Measurements from ENCODE around the gene THAP12. TPM values are rescaled to one million over a fixed set of nuclear protein-coding genes. Genes with fewer than 3 reads are reported as not detected.
"Not testable (repeated sequence)": the region's sequence is repeated elsewhere in the genome, so short reads cannot be mapped to it uniquely, and the experiment has no call there.

Gene THAP12
- total RNA-seq, 1 donor from 2014 or later = 77.8 TPM

- H3K9me3 Mint-ChIP-seq = peaks cover 2% of the 10 kb centered on the region
- intact Hi-C loops (cut with micrococcal nuclease) = no loop called here
- H3K36me3 Mint-ChIP-seq (ENCODE audit: low read depth) = no peaks in the 10 kb centered on the region
- peaks cover 10% of the 10 kb centered on the region for H3K27me3 Mint-ChIP-seq
- H3K4me1 Mint-ChIP-seq = peaks cover 3% of the 10 kb centered on the region
- H3K27ac Mint-ChIP-seq = no peak overlapping the region
- H3K4me3 Mint-ChIP-seq = no peak overlapping the region
- DNase-seq = no peak
Observed at GRCh38 chr11:76329084-76329648, 51.8 kb downstream of the THAP12 start.

GRCh38 chr11:76327756-76328388 lies 53.1 kb downstream of the THAP12 start:
- H3K27me3 Mint-ChIP-seq = peaks cover 22% of the 10 kb centered on the region

GRCh38 chr11:76327202-76327601 lies 53.7 kb downstream of the THAP12 start:
- DNase-seq = no peak
- Mint-ChIP-seq H3K36me3 (ENCODE audit: low read depth) (no peaks in the 10 kb centered on the region), H3K4me1 (peaks cover 17% of the 10 kb centered on the region), H3K27me3 (peaks cover 29% of the 10 kb centered on the region), H3K4me3 (no peak overlapping the region), H3K27ac (no peak overlapping the region), H3K9me3 (no peaks in the 10 kb centered on the region)
- intact Hi-C loops (cut with micrococcal nuclease) = no loop called here

More at GRCh38 chr11:76327756-76328388, 53.1 kb downstream of the THAP12 start:
- Mint-ChIP-seq H3K27ac (no peak overlapping the region), H3K4me3 (no peak overlapping the region), H3K4me1 (peaks cover 12% of the 10 kb centered on the region), H3K36me3 (ENCODE audit: low read depth) (no peaks in the 10 kb centered on the region), H3K9me3 (no peaks in the 10 kb centered on the region)
- intact Hi-C loops (cut with micrococcal nuclease) = no loop called here
- no peak for DNase-seq

DNA sequence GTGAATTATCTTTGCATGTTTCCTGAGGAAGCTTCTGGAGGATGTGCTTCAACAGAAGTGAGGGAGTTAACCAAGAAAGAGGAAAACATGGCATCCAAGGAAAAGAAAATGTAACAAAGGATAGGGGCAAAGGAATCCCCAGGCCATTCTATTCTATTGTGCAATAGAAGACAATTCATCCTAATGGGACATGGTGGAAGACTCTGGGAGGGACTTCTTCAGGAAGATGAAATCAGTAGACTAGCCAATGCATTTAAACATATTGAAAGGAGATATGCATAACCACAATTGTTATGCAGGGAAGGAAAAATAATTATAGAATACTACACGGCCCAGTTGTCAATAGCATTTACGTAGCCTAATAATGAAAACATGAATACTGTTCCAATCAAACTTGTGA lies 55.7 kb downstream of the THAP12 start:
- Mint-ChIP-seq H3K4me1 (peaks cover 17% of the 10 kb centered on the region), H3K9me3 (no peaks in the 10 kb centered on the region), H3K36me3 (ENCODE audit: low read depth) (no peaks in the 10 kb centered on the region), H3K27me3 (peaks cover 44% of the 10 kb centered on the region), H3K4me3 (no peak overlapping the region), H3K27ac (no peak overlapping the region)
- DNase-seq = no peak
- intact Hi-C loops (cut with micrococcal nuclease) = no loop called here

- no peaks in the 10 kb centered on the region for H3K36me3 Mint-ChIP-seq (ENCODE audit: low read depth)
- H3K27ac Mint-ChIP-seq = no peak overlapping the region
- intact Hi-C loops (cut with micrococcal nuclease) = no loop called here
- DNase-seq = no peak
- H3K4me1 Mint-ChIP-seq = peaks cover 17% of the 10 kb centered on the region
- H3K4me3 Mint-ChIP-seq = no peak overlapping the region
- no peaks in the 10 kb centered on the region for H3K9me3 Mint-ChIP-seq
- peaks cover 53% of the 10 kb centered on the region for H3K27me3 Mint-ChIP-seq
Observed at GRCh38 chr11:76323804-76324203, 57.1 kb downstream of the THAP12 start.

GRCh38 chr11:76323375-76323774 lies 57.6 kb downstream of the THAP12 start:
- H3K27ac Mint-ChIP-seq; H3K4me3 Mint-ChIP-seq; intact Hi-C loops (cut with micrococcal nuclease); DNase-seq; H3K36me3 Mint-ChIP-seq (ENCODE audit: low read depth); H3K9me3 Mint-ChIP-seq: not testable (repeated sequence)
- peaks cover 17% of the 10 kb centered on the region for H3K4me1 Mint-ChIP-seq
- H3K27me3 Mint-ChIP-seq = peaks cover 54% of the 10 kb centered on the region

DNA sequence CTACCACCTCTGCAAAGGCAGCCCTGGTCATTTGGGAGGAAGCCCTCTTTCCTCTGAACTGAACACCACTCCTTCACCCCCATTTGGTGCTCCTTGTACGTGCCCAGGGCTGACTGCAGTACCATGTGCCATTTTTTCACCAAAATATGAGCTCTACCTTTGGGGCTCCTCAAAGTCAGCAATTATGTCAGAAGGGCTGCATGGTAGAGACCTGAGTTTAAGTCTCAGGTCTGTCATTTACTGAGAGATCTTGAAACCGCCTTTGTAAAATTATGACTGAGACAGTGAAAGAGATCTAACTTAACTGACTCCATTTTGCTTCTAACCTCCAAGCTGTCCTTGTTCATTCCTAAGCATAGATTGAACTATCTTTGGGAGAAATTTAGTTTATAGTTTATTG lies 58.0 kb downstream of the THAP12 start:
- Mint-ChIP-seq H3K27me3 (peaks cover 54% of the 10 kb centered on the region), H3K36me3 (ENCODE audit: low read depth) (no peaks in the 10 kb centered on the region), H3K4me3 (no peak overlapping the region), H3K27ac (peak overlapping the region; percentile 16), H3K9me3 (no peaks in the 10 kb centered on the region), H3K4me1 (peaks cover 17% of the 10 kb centered on the region)
- no peak for DNase-seq
- intact Hi-C loops (cut with micrococcal nuclease) = no loop called here

DNA sequence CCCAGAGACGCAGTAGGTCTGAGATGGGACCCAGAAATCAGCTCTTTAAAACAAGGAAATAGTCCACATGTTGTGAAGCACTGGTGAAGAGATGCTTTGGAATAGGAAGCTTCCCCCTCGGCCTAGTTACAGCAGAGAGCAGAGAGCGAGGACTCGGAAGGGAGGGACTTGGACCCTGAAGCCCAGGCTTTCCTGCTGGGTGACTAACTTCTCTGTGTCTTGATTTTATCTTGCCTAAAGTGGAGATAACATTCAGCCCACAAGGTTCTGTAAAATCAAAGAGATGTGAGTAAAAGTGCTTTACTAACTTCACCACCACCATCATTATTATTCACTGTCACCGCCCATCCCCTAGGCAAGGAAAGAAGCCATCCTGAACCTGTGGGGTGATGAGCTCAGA lies 58.4 kb downstream of the THAP12 start:
- H3K36me3 Mint-ChIP-seq (ENCODE audit: low read depth) = no peaks in the 10 kb centered on the region
- no peak overlapping the region for H3K27ac Mint-ChIP-seq
- no peak overlapping the region for H3K4me3 Mint-ChIP-seq
- peaks cover 54% of the 10 kb centered on the region for H3K27me3 Mint-ChIP-seq
- no peaks in the 10 kb centered on the region for H3K9me3 Mint-ChIP-seq
- intact Hi-C loops (cut with micrococcal nuclease) = no loop called here
- H3K4me1 Mint-ChIP-seq = peaks cover 17% of the 10 kb centered on the region
- no peak for DNase-seq

DNA sequence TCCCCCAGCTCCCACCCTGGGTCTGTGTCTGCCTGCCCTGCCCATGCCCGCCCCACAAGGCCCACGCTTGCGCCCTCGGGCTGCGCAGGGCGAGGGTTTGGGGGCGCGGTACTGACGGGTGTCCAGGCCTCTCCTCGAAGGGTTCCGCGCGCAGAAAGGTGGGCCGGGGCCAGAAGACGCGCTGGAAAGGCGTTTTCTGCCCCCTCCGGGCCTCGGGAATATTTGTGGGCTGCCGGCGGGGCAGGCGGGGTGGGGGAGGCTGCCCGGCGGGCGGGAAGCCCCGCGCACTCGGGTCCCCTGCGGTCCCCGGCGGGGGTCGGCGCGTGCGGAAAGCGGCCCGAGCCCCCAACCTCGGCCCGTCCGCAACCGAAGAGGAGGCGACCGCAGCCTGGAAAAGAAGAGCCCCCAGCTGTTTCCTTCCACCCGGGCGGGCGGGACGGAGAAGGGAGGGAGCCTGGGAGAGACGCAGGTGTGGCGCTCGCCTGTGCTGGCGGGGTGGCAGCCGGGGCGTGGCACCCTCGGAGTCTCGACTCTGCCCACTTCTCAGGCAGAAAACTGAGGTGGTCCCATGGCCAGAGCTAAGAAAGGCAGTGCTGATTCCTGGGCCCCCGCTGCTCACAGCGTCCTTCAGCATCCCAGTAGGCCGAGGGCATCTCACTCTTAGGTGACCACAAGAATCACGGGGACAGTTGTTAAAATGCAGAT lies 59.0 kb downstream of the THAP12 start:
- Mint-ChIP-seq H3K27me3 (peaks cover 54% of the 10 kb centered on the region), H3K9me3 (no peaks in the 10 kb centered on the region), H3K4me1 (peaks cover 14% of the 10 kb centered on the region), H3K27ac (no peak overlapping the region), H3K36me3 (ENCODE audit: low read depth) (no peaks in the 10 kb centered on the region), H3K4me3 (no peak overlapping the region)
- intact Hi-C loops (cut with micrococcal nuclease) = no loop called here
- no peak for DNase-seq

DNA sequence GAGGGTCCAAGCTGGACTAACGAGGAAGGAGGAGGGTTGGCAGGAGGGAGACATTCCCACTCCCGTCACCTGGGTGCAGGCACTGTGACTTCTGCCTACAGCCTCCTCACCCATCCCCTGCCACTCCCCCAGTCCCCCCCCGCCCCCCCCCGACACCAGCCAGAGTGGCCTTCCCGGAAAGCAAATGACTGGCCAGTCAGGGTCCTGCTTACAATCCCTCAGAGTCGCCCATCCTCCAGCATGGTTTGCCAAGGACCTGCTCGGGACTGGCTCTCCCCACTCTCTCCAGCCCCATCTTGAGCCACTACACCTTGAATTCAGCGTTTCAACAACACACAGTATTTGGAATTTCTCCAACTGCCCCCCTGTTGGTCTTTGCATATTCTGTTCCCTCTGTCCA lies 59.6 kb downstream of the THAP12 start:
- peaks cover 54% of the 10 kb centered on the region for H3K27me3 Mint-ChIP-seq
- no peak overlapping the region for H3K27ac Mint-ChIP-seq
- intact Hi-C loops (cut with micrococcal nuclease) = no loop called here
- no peaks in the 10 kb centered on the region for H3K36me3 Mint-ChIP-seq (ENCODE audit: low read depth)
- no peak for DNase-seq
- H3K4me1 Mint-ChIP-seq = peaks cover 14% of the 10 kb centered on the region
- no peaks in the 10 kb centered on the region for H3K9me3 Mint-ChIP-seq
- no peak overlapping the region for H3K4me3 Mint-ChIP-seq

GRCh38 chr11:76320929-76321328 lies 60.0 kb downstream of the THAP12 start:
- no peaks in the 10 kb centered on the region for H3K36me3 Mint-ChIP-seq (ENCODE audit: low read depth)
- no peak overlapping the region for H3K27ac Mint-ChIP-seq
- no peak for DNase-seq
- H3K4me3 Mint-ChIP-seq = no peak overlapping the region
- no peaks in the 10 kb centered on the region for H3K9me3 Mint-ChIP-seq
- H3K27me3 Mint-ChIP-seq = peaks cover 54% of the 10 kb centered on the region
- peaks cover 14% of the 10 kb centered on the region for H3K4me1 Mint-ChIP-seq
- intact Hi-C loops (cut with micrococcal nuclease) = no loop called here

GRCh38 chr11:76319798-76320197 lies 61.1 kb downstream of the THAP12 start:
- not testable (repeated sequence) for H3K27ac Mint-ChIP-seq

GRCh38 chr11:76318744-76319384 lies 62.1 kb downstream of the THAP12 start:
- H3K27ac Mint-ChIP-seq = no peak overlapping the region
- H3K4me1 Mint-ChIP-seq = peaks cover 14% of the 10 kb centered on the region
- intact Hi-C loops (cut with micrococcal nuclease) = loop anchor here (1.0 to 10.0 kb wide), 4 partner anchors 112 to 596 kb away; no protein-coding TSS in a partner anchor
- H3K4me3 Mint-ChIP-seq = no peak overlapping the region
- H3K9me3 Mint-ChIP-seq = no peaks in the 10 kb centered on the region
- H3K36me3 Mint-ChIP-seq (ENCODE audit: low read depth) = no peaks in the 10 kb centered on the region
- peak; percentile 94 for DNase-seq
- H3K27me3 Mint-ChIP-seq = peaks cover 42% of the 10 kb centered on the region

More at GRCh38 chr11:76319798-76320197, 61.1 kb downstream of the THAP12 start:
- not testable (repeated sequence) for H3K36me3 Mint-ChIP-seq (ENCODE audit: low read depth); H3K9me3 Mint-ChIP-seq; DNase-seq; H3K4me3 Mint-ChIP-seq
- Mint-ChIP-seq H3K4me1 (peaks cover 14% of the 10 kb centered on the region), H3K27me3 (peaks cover 47% of the 10 kb centered on the region)
- intact Hi-C loops (cut with micrococcal nuclease) = loop anchor here (2.0 to 10.0 kb wide), 3 partner anchors 423 to 597 kb away; no protein-coding TSS in a partner anchor

- Mint-ChIP-seq H3K4me3 (no peak overlapping the region), H3K27ac (no peak overlapping the region), H3K9me3 (no peaks in the 10 kb centered on the region), H3K4me1 (no peaks in the 10 kb centered on the region), H3K36me3 (ENCODE audit: low read depth) (no peaks in the 10 kb centered on the region), H3K27me3 (peaks cover 30% of the 10 kb centered on the region)
- intact Hi-C loops (cut with micrococcal nuclease) = loop anchor here (10.0 kb wide), 1 partner anchor 512 kb away; no protein-coding TSS in a partner anchor
- no peak for DNase-seq
Observed at GRCh38 chr11:76317296-76317695, 63.6 kb downstream of the THAP12 start.

Measured in activated CD4-positive, alpha-beta T cell treated with anti-CD3 and anti-CD28 coated beads, Interleukin-2, amount 10 ng/mL, durations not matched to agents 24 days and 14 days (primary cell).